GM12872 (cell line): ENCODE measurements around the gene CDH13.

ENCODE experiments used
- CTCF ChIP-seq: IDR thresholded peaks from 3 replicates; pipeline ENCODE4 v1.5.1; 2011; ENCODE audit warnings: low read depth, mild to moderate bottlenecking, low read length, moderate library complexity; ENCODE audit not compliant: insufficient read depth

CDH13 gene

GRCh38 chr16:83328936-83329335, 702.2 kb downstream of the CDH13 start:
- TF ChIP-seq CTCF = no peak

- no peak for TF ChIP-seq CTCF
These were observed 702.7 kb downstream of the CDH13 start for GRCh38 chr16:83329441-83329840.

GRCh38 chr16:83330251-83330650, 703.5 kb downstream of the CDH13 start:
- TF ChIP-seq CTCF = no peak

- TF ChIP-seq CTCF = no peak
These were observed 708.3 kb downstream of the CDH13 start for GRCh38 chr16:83335076-83335475.

- TF ChIP-seq CTCF = no peak
These were observed 709.8 kb downstream of the CDH13 start for GRCh38 chr16:83336603-83337002.

- TF ChIP-seq CTCF = no peak
These were observed 711.4 kb downstream of the CDH13 start for GRCh38 chr16:83338138-83338537.

GRCh38 chr16:83338941-83339340, 712.2 kb downstream of the CDH13 start:
- no peak for TF ChIP-seq CTCF

GRCh38 chr16:83343935-83344366, 717.2 kb downstream of the CDH13 start:
- TF ChIP-seq CTCF = no peak
